ENCODE results near the gene ARHGAP29.

DNA sequence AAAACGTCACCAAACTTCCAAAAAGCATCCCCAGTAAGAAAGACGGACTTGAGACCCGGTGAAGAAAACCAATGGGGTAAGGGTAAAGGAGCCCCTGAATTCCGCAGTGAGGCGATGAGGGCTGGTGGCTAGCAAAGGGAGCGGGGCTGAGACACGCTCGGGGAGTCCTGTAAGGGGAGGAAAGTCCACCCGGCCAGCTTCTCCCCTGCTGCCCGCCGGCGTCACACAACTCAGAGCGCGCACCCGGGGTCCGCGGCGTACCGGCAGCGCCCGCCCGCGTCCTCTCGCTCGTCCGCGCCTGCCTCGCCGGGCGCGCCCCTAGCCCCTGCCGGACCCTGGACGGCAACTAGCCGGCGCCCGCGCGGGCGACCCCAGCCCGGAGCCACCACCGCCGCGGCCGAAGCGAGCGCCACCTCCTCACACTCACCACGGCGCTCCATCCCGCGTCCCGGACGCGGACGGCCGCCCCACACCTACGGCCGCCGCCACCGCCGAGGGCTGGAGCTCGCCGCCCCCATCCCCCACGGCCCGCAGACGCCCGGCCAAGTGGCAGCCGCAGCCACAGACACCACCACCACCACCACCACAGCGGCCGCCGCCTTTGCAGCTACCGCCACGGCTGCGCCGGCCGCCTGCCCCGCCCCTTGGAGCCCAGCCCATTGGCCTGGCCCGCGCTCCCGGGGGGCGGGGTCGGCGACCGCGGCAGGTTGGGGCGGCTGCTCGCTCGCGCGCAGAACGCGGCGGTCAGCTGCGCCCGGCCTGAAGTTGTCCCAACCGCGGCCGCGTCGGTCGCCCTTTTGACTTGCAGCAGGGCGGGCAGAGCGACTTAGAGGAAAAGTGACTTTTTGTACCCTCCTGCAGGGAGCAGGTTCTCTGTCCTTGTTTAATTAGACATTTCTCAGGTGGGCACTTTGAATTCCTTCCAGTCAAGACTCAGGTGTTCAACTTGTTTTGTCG, 10.0 kb upstream of the ARHGAP29 start:
- no peak for TF ChIP-seq CTCF (conservative IDR thresholded peaks at IDR 0.05; ENCODE audit: low read depth, low read length)
- TF ChIP-seq EZH2 (IDR thresholded peaks at IDR 0.05; ENCODE audit: low read length, unreplicated experiment): no peak
